GM21737 (cell line): ENCODE measurements around the gene OR6N2.
A peak's percentile ranks its signal among the peaks of the same experiment; 100 is the strongest.

Source experiments
- ATAC-seq: cut with Tn5 transposase; IDR thresholded peaks from one replicate; pipeline ENCODE4 v1.9.1; 2021; ENCODE audit warnings: mild to moderate bottlenecking, moderate library complexity; ENCODE audit not compliant: unreplicated experiment

The OR6N2 gene, protein sequence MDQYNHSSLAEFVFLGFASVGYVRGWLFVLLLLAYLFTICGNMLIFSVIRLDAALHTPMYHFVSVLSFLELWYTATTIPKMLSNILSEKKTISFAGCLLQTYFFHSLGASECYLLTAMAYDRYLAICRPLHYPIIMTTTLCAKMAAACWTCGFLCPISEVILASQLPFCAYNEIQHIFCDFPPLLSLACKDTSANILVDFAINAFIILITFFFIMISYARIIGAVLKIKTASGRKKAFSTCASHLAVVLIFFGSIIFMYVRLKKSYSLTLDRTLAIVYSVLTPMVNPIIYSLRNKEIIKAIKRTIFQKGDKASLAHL

GRCh38 chr1:158781104-158781503 is at the start of gene OR6N2:
Gene OR6N2, minus strand, starts transcription at chr1:158781204. Its CDS starts 3,569 bp downstream, at chr1:158777635.
- no peak for ATAC-seq

GRCh38 chr1:158830074-158830677 is 49.2 kb upstream of the OR6N2 start:
- ATAC-seq = no peak

DNA sequence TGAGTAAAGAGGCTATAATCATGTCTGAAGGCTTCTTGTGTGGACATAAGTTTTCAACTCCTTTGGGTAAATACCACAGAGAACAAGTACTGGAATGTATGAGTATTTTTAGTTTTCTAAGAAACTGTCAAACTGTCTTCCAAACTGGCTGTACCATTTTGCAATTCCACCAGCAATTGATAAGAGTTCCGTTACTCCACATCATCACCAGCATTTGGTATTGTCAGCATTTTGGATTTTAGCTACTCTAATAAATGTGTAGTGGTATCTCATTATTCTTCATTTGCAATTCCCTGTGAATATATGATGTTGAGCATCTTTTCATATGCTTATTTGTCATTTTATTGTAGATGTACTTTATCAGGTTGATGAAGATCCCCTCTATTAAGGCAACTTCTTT is 40.7 kb upstream of the OR6N2 start:
- no peak for ATAC-seq

DNA sequence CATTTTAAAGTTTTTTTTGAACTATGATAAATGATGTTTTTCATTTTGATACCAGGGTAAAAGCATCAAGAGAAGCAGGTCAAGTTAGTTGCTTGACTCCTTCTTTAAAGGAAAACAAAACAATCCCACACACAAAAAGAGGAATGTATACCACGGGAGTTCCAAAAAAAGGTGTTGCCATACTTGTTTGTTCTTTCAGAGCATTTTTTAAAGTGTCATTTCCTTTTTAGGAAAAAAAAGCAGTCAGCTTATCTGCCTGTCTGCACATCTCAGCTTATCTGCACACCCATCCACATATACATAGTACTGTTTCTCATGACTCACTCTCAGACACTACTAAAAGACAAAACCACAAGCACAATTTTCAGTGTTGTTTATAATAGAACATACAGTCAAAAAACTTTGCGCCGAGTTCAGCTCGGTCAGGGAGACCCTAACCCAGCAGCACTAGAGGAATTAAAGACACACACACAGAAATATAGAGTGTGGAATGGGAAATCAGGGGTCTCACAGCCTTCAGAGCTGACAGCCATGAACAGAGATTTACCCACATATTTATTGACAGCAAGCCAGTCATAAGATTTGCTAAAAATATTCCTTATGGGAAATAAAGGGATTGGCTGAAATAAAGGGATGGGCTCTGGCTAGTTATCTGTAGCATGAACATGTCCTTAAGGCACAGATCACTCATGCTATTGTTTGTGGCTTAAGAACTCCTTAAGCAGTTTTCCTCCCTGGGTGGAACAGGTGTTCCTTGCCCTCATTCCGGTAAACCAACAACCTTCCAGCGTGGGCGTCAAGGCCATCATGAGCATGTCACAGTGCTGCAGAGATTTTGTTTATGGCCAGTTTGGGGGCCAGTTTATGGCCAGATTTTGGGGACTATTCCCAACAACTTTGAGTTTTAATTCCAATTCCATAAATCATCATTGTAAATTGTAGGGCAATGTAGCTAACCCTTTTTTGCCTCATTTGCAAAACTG is 38.7 kb upstream of the OR6N2 start:
- peak; percentile 92 for ATAC-seq

- no peak for ATAC-seq
These were observed 38.0 kb upstream of the OR6N2 start for GRCh38 chr1:158818975-158819431.

DNA sequence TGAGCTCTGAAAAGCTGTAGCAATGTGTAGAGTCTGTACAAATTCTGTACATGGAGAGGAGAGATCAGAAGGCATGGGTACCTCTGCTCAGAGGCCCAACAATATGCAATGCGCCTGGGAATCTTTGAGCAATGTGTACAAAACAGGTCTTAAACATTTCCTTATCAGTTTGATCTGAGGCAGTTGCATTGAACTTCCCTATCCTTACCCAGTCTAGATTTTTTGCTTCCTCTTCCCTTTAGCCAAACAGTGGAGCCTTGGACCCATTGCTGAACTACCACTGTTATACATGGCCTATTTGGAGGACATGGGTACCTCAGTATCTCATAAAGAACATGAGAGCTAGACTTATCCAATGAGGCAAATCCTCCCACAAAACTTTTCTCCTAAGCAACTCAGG is 37.6 kb upstream of the OR6N2 start:
- ATAC-seq = no peak

DNA sequence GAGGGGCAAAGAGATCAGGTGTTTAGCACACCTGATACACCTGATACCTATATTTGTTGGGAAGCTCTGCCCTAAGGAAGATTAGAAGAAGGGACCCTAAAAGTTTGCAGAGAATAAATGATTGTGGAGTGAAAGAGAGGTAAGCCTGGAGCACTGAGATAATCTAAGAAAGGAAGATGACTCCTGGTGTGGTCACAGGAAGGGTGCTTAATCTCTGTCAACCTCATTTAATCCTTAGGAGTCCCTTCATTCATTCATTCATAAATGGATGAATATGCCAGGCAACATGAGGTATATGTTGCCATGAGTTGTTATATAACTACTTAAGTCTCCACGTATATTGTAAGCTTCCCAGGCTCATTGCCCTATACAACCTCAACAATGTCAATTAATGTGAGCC is 34.0 kb upstream of the OR6N2 start:
- ATAC-seq = no peak

DNA sequence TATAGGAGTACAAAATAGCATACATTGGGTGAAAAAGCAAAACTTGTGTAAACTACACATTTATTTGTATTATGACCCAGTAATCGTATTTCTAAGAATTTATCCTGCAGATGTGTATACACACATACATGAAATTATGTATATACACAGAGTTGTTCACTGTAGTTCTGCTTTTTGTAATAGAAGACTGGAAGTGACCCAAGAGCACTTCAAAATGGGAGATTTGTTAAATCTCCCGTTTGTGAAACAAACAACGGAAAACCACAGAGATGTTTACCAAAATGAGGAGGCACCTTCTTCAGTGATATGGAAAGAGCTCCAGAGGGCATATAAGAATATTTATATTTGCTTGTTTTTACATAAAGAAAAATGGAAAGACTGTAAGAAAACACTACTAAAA is 32.2 kb upstream of the OR6N2 start:
- no peak for ATAC-seq

DNA sequence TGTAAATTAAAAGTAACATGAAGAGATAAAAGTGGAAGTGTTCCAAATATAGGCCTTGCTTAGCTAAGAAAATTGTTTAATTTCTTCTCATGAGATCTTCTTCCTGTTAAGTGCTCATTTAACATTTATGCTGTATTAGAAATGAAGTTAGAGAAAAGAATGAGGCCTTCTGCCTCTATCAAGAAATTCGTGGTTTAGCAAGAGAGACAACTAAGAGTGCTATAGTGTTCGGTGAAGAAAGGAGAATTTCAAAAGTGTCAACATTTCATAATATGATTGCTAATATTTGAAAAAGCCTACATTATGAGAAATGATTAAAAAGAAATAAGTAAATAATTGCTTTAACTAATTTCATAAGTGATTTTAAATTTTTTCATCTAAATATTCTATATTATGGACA is 31.3 kb upstream of the OR6N2 start:
- ATAC-seq = no peak

DNA sequence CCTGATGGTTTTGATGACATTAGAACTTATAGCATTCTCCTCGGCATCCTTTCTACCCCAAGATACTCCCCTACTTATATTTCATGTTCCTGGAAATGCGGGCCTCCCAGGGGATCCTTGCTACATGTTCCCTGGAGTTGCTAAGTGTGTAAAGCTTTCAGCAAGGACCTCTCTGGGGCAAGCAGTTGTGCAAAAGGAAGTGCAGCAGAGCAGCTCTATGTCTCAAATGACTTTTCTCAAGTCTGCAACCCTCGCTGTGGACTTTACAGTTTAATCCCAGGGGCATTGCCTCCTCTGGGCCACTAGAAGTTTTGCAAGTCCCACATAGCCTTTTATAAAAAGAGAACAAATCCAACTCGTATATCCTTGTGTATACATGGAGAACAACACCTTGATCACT is 29.3 kb upstream of the OR6N2 start:
- ATAC-seq = no peak

DNA sequence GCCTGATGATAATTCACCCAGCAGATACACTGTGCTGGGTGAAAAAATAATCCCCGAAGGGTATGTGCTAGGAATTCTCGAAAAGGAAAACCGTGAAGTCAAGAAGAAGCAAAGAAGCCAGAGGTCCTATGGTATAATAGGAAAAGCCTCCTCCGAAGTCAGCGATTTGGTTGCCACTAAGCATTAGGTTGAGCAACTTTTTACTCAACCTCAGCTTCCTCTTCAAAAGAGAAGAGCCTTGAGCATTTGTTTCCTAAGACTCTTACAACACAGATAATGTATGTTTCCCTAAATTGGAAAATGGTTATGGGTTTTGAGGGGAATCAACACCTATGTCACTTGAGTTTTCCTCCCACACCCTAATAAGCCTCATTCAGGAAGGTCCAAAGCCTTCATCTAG is 28.9 kb upstream of the OR6N2 start:
- no peak for ATAC-seq

DNA sequence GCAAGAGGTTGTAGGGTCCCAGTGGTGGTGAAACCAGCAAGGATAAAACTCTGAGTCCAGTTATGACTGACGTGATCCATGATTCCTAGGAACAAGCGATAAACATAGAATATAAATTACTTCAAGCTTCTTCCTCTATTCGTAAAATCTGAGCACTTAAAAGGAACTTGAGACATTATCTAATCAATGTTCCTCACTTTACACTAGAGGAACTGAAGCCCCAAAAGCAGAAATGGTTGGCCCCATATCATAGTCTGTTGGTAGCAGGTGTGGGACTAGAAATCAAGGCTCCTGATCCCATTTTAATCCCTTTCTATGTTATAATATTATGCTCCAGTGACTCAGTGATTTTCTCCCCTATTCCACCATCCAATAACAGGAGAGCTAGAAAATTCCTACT is 28.3 kb upstream of the OR6N2 start:
- no peak for ATAC-seq

- ATAC-seq = no peak
These were observed 26.0 kb upstream of the OR6N2 start for GRCh38 chr1:158806916-158807536.

DNA sequence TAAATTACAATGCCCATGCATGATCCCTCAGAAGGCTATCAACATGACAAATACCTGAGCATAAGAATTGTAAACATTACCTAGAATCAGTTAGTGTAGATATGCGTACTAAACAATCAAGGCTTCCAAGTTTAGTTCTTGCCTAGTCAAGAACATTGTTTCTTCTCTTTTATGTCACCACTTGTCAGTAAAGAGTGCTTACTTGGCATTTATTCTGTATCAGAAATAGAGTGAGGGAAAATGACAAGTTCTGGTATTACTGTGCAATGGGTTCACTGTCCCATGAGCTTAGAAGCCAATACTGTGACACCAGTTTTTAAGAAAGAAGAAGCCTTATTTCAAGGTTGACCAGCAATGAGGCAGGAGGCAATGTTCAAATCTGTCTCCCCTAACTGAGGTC is 22.7 kb upstream of the OR6N2 start:
- ATAC-seq = no peak

- no peak for ATAC-seq
These were observed 20.4 kb upstream of the OR6N2 start for GRCh38 chr1:158801396-158801795.

GRCh38 chr1:158800526-158800925 is 19.5 kb upstream of the OR6N2 start:
- ATAC-seq = no peak

DNA sequence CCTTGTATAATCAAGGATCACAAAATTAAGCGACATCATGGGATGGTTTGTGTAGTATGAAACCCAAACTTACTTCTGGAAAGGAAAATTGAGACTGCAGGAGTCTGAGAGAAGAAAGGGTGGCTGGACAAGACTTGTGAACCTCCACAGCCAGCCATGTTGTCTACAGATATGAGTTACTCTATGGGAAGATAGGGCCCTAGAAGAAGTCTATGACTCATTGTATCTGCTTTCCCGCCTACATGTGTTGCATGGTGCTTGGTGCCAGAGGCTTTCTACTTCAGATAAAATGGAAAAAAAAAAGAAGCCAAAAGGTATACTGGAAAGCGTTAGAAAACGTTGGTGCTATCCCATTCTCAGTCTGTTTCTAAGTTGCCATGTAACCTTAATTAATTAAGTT is 18.7 kb upstream of the OR6N2 start:
- ATAC-seq = no peak

DNA sequence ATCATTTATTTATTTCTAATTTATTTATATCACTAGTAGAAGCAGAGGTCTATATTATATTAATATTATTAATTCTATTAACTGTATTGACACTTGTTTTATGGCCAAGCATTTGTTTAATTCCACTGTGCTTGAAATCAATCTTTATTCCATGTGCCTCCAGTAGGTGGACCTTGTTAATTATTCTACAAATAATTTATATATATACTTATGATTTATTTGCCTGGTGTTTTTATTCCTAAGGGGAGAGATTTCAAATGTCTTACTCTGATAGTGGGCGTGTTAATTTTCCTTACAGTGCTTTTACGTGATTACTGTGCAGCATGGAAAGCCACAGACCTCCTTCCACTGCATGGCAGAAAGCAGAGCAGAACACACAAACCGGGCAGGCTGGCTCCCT is 17.5 kb upstream of the OR6N2 start:
- no peak for ATAC-seq

- no peak for ATAC-seq
These were observed 13.2 kb upstream of the OR6N2 start for GRCh38 chr1:158794247-158794646.

DNA sequence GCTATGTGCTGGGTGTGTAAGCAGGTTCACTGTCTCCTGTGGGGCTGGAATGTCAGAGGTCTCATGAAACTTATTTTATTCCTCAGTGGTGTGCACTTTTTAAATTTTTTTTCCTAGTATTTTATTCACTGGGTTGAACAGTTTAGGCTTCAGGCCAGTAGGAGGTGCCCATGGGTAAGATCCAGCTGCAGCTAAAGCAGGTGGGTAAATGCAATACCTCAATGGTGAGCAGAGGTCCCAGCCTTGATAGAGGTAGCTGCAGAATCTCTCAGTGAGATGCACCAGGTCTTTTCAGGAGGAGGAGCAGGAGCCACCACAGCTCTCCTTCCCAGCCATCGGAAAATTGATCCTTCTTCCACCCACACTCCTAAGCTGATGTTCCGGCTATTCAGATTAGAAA is 12.6 kb upstream of the OR6N2 start:
- ATAC-seq = no peak
